WERI-Rb-1 (cell line): Measurements from ENCODE around the gene NKG7.
A peak's percentile ranks its signal among the peaks of the same experiment; 100 is the strongest.
"Not testable (repeated sequence)": the region's sequence is repeated elsewhere in the genome, so short reads cannot be mapped to it uniquely, and the experiment has no call there.

Experiments used
- DNase-seq: peaks from one replicate; pipeline ENCODE4 v3.0.0-alpha.2; 2020
- H3K27ac ChIP-seq: fragments of 250-450 bp; sonication (Bioruptor Pico); 2 replicates; pipeline ENCODE4 v1.5.1; 2020; ENCODE audit warnings: mild to moderate bottlenecking, moderate library complexity
- H3K27me3 ChIP-seq: fragments of 250-450 bp; sonication (Bioruptor Pico); 2 replicates; pipeline ENCODE4 v1.5.1; 2021; ENCODE audit warnings: mild to moderate bottlenecking, low read depth, moderate library complexity; ENCODE audit not compliant: insufficient read depth, severe bottlenecking
- H3K36me3 ChIP-seq: fragments of 250-450 bp; sonication (Bioruptor Pico); 2 replicates; pipeline ENCODE4 v1.5.1; 2020; ENCODE audit warnings: mild to moderate bottlenecking, moderate library complexity
- H3K4me3 ChIP-seq: 2 replicates; pipeline ENCODE4 v1.5.1; 2011; ENCODE audit warnings: low read depth, mild to moderate bottlenecking, control low read depth, low read length
- H3K9me3 ChIP-seq: fragments of 250-450 bp; sonication (Bioruptor Pico); 2 replicates; pipeline ENCODE4 v1.5.1; 2021; ENCODE audit warnings: mild to moderate bottlenecking, moderate library complexity; ENCODE audit not compliant: severe bottlenecking
- TF ChIP-seq, protein P1 (sequence below): IDR thresholded peaks from 2 replicates; pipeline ENCODE4 v1.5.1; 2011; ENCODE audit warnings: low read depth, mild to moderate bottlenecking, control low read depth, inconsistent platforms, low read length

The NKG7 gene, protein sequence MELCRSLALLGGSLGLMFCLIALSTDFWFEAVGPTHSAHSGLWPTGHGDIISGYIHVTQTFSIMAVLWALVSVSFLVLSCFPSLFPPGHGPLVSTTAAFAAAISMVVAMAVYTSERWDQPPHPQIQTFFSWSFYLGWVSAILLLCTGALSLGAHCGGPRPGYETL

DNA sequence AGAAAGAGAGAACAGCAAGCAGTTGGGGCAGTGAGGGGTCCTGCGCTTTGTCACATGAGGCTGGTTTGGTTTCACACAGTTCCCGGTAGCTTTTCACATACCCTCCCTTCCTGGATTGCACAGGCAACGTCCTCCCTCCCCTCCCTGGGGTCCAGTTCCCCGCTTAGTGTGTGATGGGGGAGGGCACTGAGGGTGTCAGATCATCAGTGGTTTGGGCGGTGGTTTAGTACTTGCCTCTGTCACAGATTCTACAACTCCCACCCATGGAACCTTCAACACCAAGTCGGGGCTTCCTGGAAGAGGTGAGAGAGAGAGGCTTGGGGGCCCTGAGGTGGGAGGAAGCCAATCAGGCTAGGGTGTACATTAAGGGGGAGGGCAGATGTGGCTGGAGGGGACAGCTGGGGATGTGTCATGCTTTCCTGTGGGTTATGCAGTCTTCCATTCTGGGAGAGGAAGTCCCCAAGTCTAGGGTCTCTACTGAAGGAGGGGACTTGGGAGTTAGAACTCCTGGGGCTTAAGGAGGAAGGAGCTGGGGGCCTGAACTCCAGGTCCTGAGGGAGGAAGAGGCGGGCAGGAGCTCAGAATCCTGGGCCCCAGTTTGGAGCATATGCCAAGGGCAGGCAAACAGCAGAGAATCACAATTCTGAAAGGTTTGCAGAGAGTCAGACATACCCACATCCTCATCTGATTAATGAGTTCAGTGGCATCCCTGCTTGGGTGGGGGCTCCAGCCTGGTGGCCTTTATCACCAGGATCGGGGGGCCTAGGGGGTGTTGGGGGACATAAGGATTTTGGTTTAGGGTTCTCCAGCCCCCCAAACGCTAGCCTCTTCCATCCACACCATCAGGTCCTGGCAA lies at the start of gene NKG7:
Gene NKG7, minus strand, starts transcription at position 6 of the 856 bp plus-strand sequence. CDS start 119 bp downstream, outside the sequence.
- TF ChIP-seq, protein P1, sequence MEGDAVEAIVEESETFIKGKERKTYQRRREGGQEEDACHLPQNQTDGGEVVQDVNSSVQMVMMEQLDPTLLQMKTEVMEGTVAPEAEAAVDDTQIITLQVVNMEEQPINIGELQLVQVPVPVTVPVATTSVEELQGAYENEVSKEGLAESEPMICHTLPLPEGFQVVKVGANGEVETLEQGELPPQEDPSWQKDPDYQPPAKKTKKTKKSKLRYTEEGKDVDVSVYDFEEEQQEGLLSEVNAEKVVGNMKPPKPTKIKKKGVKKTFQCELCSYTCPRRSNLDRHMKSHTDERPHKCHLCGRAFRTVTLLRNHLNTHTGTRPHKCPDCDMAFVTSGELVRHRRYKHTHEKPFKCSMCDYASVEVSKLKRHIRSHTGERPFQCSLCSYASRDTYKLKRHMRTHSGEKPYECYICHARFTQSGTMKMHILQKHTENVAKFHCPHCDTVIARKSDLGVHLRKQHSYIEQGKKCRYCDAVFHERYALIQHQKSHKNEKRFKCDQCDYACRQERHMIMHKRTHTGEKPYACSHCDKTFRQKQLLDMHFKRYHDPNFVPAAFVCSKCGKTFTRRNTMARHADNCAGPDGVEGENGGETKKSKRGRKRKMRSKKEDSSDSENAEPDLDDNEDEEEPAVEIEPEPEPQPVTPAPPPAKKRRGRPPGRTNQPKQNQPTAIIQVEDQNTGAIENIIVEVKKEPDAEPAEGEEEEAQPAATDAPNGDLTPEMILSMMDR = no peak
- no peak within 1 kb of the TSS for H3K27ac ChIP-seq
- no peaks in the 10 kb centered on the region for H3K9me3 ChIP-seq
- H3K4me3 ChIP-seq = no peak within 1 kb of the TSS
- no peaks in the 10 kb centered on the region for H3K36me3 ChIP-seq
- no peak for DNase-seq
- no peaks in the 10 kb centered on the region for H3K27me3 ChIP-seq

DNA sequence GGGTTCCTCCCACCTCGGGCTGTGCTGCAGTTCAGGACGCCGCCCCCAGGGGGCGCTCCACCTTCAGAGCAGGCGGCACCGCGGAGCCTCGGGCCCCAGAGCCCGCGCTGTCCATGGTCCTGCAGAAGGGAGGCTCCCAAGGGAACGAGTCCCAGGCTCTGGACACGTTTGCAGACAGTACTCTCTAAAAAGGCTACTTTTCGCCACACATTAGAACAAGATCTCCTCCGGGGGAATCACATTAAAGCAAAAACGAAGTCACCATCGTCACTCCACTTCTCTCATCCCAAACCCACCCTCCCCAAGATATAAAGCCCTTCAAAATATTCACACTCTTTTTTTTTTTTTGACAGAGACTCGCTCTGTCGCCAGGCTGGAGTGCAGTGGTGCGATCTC lies 49.6 kb upstream of the NKG7 start:
- peaks cover 53% of the 10 kb centered on the region for H3K27me3 ChIP-seq
- H3K36me3 ChIP-seq = no peaks in the 10 kb centered on the region
- DNase-seq = peak; percentile 82
- TF ChIP-seq, protein P1 = peak; percentile 93
- H3K4me3 ChIP-seq = peak overlapping the region; percentile 21
- no peak overlapping the region for H3K27ac ChIP-seq
- no peaks in the 10 kb centered on the region for H3K9me3 ChIP-seq

DNA sequence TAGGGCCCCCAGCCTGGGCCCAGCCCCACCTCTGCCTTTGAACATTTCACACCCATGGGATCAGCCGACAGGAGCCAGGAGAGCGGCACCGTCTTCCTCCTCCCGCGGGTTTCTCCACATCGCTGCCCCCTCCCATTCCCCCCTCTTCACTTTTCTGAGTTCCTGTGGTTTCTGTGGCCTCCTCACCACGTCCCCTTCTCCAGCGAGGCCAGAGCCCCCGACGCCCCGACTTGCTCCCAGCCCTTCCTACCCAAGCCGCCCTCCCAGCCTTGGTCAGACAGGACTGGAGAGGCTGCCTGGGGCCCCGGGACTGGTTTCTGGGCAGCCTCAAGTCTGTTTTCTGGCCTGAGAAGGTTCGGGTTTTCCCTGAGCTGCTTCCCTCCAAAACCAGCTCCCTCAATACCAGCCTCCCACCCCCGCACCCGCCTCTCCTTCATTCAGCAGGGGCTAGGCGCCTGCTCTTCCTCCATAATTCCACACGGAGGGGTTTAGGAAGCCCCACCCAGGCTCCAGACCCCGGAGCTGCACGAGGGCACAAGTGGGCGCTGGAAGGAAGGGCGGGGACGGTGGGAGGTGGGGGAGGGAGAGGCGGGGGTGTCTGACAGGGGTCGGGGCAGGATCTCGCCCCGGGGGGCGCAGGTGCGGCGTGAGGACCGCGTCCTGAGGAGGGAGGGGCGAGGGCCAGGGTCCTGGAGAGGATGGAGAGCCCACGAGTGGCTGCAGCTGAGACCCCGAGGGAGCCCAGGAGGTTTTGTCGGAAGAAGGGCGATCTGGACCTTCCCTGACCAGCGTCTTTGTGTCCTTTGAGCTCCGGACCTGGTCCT lies 49.0 kb upstream of the NKG7 start:
- Histone ChIP-seq H3K4me3 (peak overlapping the region; percentile 21), H3K36me3 (no peaks in the 10 kb centered on the region), H3K9me3 (no peaks in the 10 kb centered on the region), H3K27ac (no peak overlapping the region), H3K27me3 (peaks cover 49% of the 10 kb centered on the region)
- DNase-seq = no peak
- TF ChIP-seq, protein P1 = no peak

DNA sequence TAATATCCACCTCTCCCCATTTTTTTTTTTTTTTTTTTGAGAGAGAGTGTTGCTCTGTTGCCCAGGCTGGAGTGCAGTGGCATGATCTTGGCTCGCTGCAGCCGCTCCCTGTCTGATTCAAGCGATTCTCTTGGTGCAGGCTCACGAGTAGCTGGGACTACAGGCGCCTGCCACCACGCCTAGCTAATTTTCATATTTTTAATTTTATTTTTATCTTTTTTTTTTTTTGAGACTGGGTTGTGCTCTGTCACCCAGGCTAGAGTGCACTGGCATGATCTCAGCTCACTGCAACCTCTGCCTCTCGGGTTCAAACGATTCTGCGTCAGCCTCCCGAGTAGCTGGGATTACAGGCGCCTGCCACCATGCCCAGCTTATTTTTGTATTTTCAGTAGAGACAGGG lies 48.1 kb upstream of the NKG7 start:
- H3K4me3 ChIP-seq, H3K27ac ChIP-seq, DNase-seq, H3K36me3 ChIP-seq, H3K9me3 ChIP-seq: not testable (repeated sequence)
- H3K27me3 ChIP-seq = peaks cover 40% of the 10 kb centered on the region

DNA sequence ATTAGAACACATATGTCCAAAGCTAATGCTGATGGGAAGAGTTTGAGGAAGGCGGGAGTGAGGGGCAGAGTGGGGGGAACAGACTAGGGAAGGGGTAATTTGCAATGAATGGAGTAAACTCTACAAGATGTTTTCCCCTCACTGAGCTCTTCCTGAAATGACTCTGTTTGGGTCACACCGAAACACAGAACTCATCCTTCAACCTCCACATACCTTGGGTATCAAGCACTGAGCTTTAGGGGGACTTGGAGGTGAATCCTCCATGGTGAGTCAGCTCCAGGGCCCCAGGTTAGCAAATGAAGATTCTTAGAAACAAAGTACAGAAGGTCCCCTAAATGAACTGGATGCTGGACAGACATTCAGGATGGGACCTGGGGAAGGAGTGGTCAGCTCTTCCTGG lies 46.3 kb upstream of the NKG7 start:
- Histone ChIP-seq H3K9me3 (no peaks in the 10 kb centered on the region), H3K27me3 (peaks cover 28% of the 10 kb centered on the region), H3K36me3 (no peaks in the 10 kb centered on the region), H3K27ac (no peak overlapping the region), H3K4me3 (no peak overlapping the region)
- TF ChIP-seq, protein P1 = no peak
- no peak for DNase-seq

DNA sequence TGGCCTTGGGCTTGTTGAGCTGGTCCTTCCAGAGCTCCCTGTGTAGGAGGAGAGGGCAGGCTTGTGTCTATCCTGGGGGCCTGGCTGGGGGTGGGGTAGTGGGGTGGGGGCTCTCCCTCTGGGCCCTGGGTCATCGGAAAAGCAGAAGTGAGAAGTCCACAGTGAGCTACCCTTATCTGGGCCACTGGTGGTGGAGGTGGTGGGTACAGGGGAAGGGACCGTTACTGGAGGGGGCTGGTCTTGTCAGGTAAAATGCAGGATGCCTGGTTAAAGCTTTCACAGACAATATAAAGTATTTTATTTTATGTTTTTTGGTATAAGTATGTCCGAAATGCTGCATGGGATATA lies 45.3 kb upstream of the NKG7 start:
- Histone ChIP-seq H3K36me3 (no peaks in the 10 kb centered on the region), H3K27ac (no peak overlapping the region), H3K9me3 (no peaks in the 10 kb centered on the region), H3K27me3 (peaks cover 19% of the 10 kb centered on the region), H3K4me3 (no peak overlapping the region)
- TF ChIP-seq, protein P1 = no peak
- DNase-seq = no peak
